ENCODE results near the gene CIROP. TPM values are rescaled to one million over a fixed set of nuclear protein-coding genes. Genes with fewer than 3 reads are reported as not detected.

CIROP gene
- total RNA-seq, 1 donor from 2014 or later = not detected

- peak overlapping the region; percentile 37 for H3K27ac ChIP-seq
Observed at GRCh38 chr14:23106747-23107045, 1.9 kb upstream of the CIROP start.

GRCh38 chr14:23105348-23105824 is 597 bp upstream of the CIROP start:
- Histone ChIP-seq H3K27ac (peak overlapping the region; percentile 31), H3K4me3 (no peak overlapping the region), H3K9me3 (no peaks in the 10 kb centered on the region), H3K27me3 (ENCODE audit: low read depth) (no peaks in the 10 kb centered on the region), H3K4me1 (no peaks in the 10 kb centered on the region), H3K36me3 (no peaks in the 10 kb centered on the region)
- no peak for DNase-seq
- no peak for ATAC-seq
- TF ChIP-seq CTCF (IDR thresholded peaks at IDR 0.05) = no peak
- intact Hi-C loops (cut with DNase I) = no loop called here

More at GRCh38 chr14:23106747-23107045, 1.9 kb upstream of the CIROP start:
- no peaks in the 10 kb centered on the region for H3K4me1 ChIP-seq
- no peak overlapping the region for H3K4me3 ChIP-seq
- H3K9me3 ChIP-seq = no peaks in the 10 kb centered on the region
- no peaks in the 10 kb centered on the region for H3K27me3 ChIP-seq (ENCODE audit: low read depth)
- no peak for TF ChIP-seq CTCF (IDR thresholded peaks at IDR 0.05)
- ATAC-seq (no peak), DNase-seq (no peak)
- H3K36me3 ChIP-seq = no peaks in the 10 kb centered on the region
- intact Hi-C loops (cut with DNase I) = no loop called here

GRCh38 chr14:23104070-23104590 is 659 bp downstream of the CIROP start:
- ATAC-seq (no peak), DNase-seq (no peak)
- no peak for TF ChIP-seq CTCF (IDR thresholded peaks at IDR 0.05)
- H3K9me3 ChIP-seq = no peaks in the 10 kb centered on the region
- H3K27ac ChIP-seq = no peak overlapping the region
- H3K4me1 ChIP-seq = peaks cover 9% of the 10 kb centered on the region
- H3K4me3 ChIP-seq = no peak overlapping the region
- H3K27me3 ChIP-seq (ENCODE audit: low read depth) = no peaks in the 10 kb centered on the region
- intact Hi-C loops (cut with DNase I) = no loop called here
- peaks cover 3% of the 10 kb centered on the region for H3K36me3 ChIP-seq

GRCh38 chr14:23103581-23103980 is 1.2 kb downstream of the CIROP start:
- DNase-seq = no peak
- H3K4me1 ChIP-seq = peaks cover 14% of the 10 kb centered on the region
- no peak for TF ChIP-seq CTCF (IDR thresholded peaks at IDR 0.05)

GRCh38 chr14:23102801-23103200 is 2.0 kb downstream of the CIROP start:
- intact Hi-C loops (cut with DNase I) = no loop called here
- no peaks in the 10 kb centered on the region for H3K9me3 ChIP-seq
- H3K4me1 ChIP-seq = peaks cover 19% of the 10 kb centered on the region
- DNase-seq (no peak), ATAC-seq (no peak)
- TF ChIP-seq CTCF (IDR thresholded peaks at IDR 0.05) = no peak
- no peak overlapping the region for H3K27ac ChIP-seq
- H3K27me3 ChIP-seq (ENCODE audit: low read depth) = no peaks in the 10 kb centered on the region
- no peak overlapping the region for H3K4me3 ChIP-seq
- peaks cover 17% of the 10 kb centered on the region for H3K36me3 ChIP-seq

More at GRCh38 chr14:23103581-23103980, 1.2 kb downstream of the CIROP start:
- intact Hi-C loops (cut with DNase I) = no loop called here
- no peak for ATAC-seq
- H3K9me3 ChIP-seq = no peaks in the 10 kb centered on the region
- no peak overlapping the region for H3K4me3 ChIP-seq
- H3K36me3 ChIP-seq = peaks cover 9% of the 10 kb centered on the region
- H3K27me3 ChIP-seq (ENCODE audit: low read depth) = no peaks in the 10 kb centered on the region
- H3K27ac ChIP-seq = no peak overlapping the region
